ENCODE measurements around the gene CGRRF1.

The CGRRF1 gene, protein sequence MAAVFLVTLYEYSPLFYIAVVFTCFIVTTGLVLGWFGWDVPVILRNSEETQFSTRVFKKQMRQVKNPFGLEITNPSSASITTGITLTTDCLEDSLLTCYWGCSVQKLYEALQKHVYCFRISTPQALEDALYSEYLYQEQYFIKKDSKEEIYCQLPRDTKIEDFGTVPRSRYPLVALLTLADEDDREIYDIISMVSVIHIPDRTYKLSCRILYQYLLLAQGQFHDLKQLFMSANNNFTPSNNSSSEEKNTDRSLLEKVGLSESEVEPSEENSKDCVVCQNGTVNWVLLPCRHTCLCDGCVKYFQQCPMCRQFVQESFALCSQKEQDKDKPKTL

DNA sequence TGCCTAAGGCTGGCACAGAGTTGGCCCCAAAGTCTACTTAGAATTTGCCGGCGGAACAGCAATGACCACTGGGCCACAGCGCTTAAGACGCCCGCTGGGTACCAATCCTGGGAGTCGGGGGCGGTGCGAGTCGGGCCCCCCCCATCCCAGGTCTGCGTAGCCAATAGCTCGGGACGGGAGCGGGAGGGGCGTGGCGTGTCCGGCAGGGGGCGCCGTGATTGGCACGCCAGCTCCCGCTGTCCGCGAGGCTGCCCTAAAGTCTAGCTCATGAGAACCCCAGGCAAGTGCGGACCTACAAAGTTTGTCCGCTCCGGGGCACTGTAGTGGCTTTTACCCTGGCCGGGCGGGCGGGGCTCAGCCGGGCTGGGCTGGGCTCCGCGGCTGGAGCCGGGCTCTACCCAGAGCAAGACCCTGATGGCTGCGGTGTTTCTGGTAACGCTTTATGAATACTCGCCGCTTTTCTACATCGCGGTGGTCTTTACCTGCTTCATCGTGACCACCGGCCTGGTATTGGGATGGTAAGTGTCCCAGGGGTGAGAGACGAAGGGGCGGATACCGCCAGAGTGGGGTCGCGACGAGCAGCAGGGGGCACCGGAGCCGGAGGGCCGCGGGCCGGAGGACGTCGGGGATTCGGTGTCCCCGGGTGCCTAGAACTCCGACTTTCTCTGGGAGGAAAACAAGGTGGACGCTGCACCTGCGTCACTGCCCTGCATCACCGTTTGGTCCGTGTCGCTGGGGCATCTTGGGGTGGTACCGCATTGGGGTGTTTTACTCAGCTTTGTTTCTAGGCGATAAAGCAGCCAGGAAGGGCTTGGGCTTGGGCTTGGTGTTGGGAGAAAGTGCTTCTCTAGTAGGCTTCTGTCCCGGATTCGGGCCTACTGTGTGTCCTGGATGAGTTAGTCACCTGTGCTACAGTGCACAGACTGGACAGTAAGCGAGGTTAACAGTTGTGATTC lies at the start of gene CGRRF1:
CGRRF1 (plus strand) TSS at position 361 of the 956 bp plus-strand sequence; CDS start at position 415, 54 bp downstream.
- DNase-seq (ENCODE audit: low spot score) (peak; percentile 99), ATAC-seq (ENCODE audit: low read depth) (peak; percentile 97)
- peak within 1 kb of the TSS; percentile 84 for H3K4me3 ChIP-seq (ENCODE audit: severe bottlenecking)
- TF ChIP-seq, protein P1, sequence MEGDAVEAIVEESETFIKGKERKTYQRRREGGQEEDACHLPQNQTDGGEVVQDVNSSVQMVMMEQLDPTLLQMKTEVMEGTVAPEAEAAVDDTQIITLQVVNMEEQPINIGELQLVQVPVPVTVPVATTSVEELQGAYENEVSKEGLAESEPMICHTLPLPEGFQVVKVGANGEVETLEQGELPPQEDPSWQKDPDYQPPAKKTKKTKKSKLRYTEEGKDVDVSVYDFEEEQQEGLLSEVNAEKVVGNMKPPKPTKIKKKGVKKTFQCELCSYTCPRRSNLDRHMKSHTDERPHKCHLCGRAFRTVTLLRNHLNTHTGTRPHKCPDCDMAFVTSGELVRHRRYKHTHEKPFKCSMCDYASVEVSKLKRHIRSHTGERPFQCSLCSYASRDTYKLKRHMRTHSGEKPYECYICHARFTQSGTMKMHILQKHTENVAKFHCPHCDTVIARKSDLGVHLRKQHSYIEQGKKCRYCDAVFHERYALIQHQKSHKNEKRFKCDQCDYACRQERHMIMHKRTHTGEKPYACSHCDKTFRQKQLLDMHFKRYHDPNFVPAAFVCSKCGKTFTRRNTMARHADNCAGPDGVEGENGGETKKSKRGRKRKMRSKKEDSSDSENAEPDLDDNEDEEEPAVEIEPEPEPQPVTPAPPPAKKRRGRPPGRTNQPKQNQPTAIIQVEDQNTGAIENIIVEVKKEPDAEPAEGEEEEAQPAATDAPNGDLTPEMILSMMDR (IDR thresholded peaks at IDR 0.05; ENCODE audit: poor library complexity, severe bottlenecking): peak; percentile 68
- no peaks in the 10 kb centered on the region for H3K9me3 ChIP-seq (ENCODE audit: severe bottlenecking)
- peaks cover 6% of the 10 kb centered on the region for H3K4me1 ChIP-seq (ENCODE audit: insufficient read depth, poor library complexity, severe bottlenecking)
- no peaks in the 10 kb centered on the region for H3K27me3 ChIP-seq (ENCODE audit: insufficient read depth, poor library complexity, severe bottlenecking)
- H3K27ac ChIP-seq (ENCODE audit: poor library complexity, severe bottlenecking): no peak within 1 kb of the TSS
- H3K36me3 ChIP-seq (ENCODE audit: low read depth): no peaks in the 10 kb centered on the region

DNA sequence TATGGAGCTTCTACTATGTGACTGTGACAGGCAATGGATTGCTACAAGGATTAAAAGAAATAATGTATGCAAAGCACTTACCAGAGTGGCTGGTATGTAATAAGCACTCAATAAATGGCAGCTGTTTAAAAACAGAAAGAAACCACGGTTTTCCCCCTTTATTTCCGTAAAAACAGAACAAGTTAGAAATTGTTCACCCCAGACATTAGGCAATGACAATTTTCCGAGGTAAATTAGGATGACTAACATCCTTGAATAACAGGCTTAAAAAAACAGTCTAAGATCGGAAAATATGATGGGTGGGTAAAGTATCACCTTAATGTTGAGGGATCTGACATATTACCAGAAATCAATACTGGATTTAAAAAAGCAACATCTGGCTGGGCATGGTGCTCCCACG lies 47.7 kb upstream of the CGRRF1 start:
- Histone ChIP-seq H3K4me1 (ENCODE audit: insufficient read depth, poor library complexity, severe bottlenecking) (peaks cover 19% of the 10 kb centered on the region), H3K9me3 (ENCODE audit: severe bottlenecking) (no peaks in the 10 kb centered on the region), H3K27ac (ENCODE audit: poor library complexity, severe bottlenecking) (peak overlapping the region; percentile 37), H3K4me3 (ENCODE audit: severe bottlenecking) (no peak overlapping the region), H3K27me3 (ENCODE audit: insufficient read depth, poor library complexity, severe bottlenecking) (no peaks in the 10 kb centered on the region), H3K36me3 (ENCODE audit: low read depth) (no peaks in the 10 kb centered on the region)
- TF ChIP-seq, protein P1 (IDR thresholded peaks at IDR 0.05; ENCODE audit: poor library complexity, severe bottlenecking): no peak
- DNase-seq (ENCODE audit: low spot score): no peak
- peak; percentile 64 for ATAC-seq (ENCODE audit: low read depth)

DNA sequence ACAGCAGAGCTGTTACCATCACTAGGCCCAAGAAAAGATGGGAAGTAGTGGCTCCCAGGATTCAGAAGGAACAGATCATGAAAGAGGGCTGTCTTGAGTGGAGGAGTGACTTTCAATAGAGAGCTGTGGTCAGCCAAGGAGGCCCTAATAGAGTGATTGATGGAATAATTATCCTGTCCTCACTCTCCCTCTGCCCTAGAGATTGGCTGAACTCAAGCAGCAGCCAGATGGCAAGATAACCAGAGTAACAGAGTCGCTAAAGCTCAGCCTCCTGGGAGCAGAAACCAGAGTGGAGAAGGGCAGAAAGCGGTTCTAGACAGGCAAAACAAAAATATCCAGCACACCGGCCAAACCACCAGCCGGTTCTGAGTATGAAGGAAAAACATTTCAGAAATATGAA lies 44.1 kb upstream of the CGRRF1 start:
- Histone ChIP-seq H3K27ac (ENCODE audit: poor library complexity, severe bottlenecking) (no peak overlapping the region), H3K36me3 (ENCODE audit: low read depth) (0 out of 2 replicates have a peak, but pooled peaks cover 3% of the 10 kb centered on the region), H3K27me3 (ENCODE audit: insufficient read depth, poor library complexity, severe bottlenecking) (no peaks in the 10 kb centered on the region), H3K4me1 (ENCODE audit: insufficient read depth, poor library complexity, severe bottlenecking) (peaks cover 13% of the 10 kb centered on the region), H3K4me3 (ENCODE audit: severe bottlenecking) (no peak overlapping the region), H3K9me3 (ENCODE audit: severe bottlenecking) (no peaks in the 10 kb centered on the region)
- TF ChIP-seq, protein P1 (IDR thresholded peaks at IDR 0.05; ENCODE audit: poor library complexity, severe bottlenecking): no peak
- ATAC-seq (ENCODE audit: low read depth): no peak
- no peak for DNase-seq (ENCODE audit: low spot score)

DNA sequence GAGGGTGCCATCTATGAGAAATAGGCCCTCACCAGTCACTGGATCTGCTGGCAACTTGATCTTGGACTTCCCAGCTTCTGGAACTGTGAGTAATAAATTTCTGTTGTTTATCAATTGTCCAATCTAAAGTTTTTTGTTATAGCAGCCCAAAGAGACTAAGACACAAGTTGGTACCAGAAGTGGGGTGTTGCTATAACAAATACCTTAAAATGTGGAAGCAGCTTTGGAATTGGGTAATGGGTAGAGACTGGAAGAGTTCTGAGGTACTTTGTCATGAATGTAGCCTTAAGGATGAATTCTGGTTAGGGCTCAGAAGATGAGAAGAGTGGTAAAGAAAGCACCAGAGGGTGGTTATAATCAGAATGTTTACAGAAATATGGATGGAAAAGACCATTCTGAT lies 42.4 kb upstream of the CGRRF1 start:
- DNase-seq (ENCODE audit: low spot score) (no peak), ATAC-seq (ENCODE audit: low read depth) (no peak)
- Histone ChIP-seq H3K4me1 (ENCODE audit: insufficient read depth, poor library complexity, severe bottlenecking) (peaks cover 4% of the 10 kb centered on the region), H3K9me3 (ENCODE audit: severe bottlenecking) (no peaks in the 10 kb centered on the region), H3K4me3 (ENCODE audit: severe bottlenecking) (no peak overlapping the region), H3K27ac (ENCODE audit: poor library complexity, severe bottlenecking) (no peak overlapping the region), H3K27me3 (ENCODE audit: insufficient read depth, poor library complexity, severe bottlenecking) (no peaks in the 10 kb centered on the region), H3K36me3 (ENCODE audit: low read depth) (0 out of 2 replicates have a peak, but pooled peaks cover 3% of the 10 kb centered on the region)
- TF ChIP-seq, protein P1 (IDR thresholded peaks at IDR 0.05; ENCODE audit: poor library complexity, severe bottlenecking): no peak
